Activated CD4-positive, alpha-beta T cell treated with anti-CD3 and anti-CD28 coated beads for 24 hours (primary cell): Measurements from ENCODE around the gene PTH2.
A peak's percentile ranks its signal among the peaks of the same experiment; 100 is the strongest.

ENCODE experiments used
- DNase-seq, 2 donors: peaks; one replicate each; pipeline ENCODE4 v3.0.0-alpha.2; 2020; ENCODE audit warnings: low read depth in 2 of 2

Gene PTH2

DNA sequence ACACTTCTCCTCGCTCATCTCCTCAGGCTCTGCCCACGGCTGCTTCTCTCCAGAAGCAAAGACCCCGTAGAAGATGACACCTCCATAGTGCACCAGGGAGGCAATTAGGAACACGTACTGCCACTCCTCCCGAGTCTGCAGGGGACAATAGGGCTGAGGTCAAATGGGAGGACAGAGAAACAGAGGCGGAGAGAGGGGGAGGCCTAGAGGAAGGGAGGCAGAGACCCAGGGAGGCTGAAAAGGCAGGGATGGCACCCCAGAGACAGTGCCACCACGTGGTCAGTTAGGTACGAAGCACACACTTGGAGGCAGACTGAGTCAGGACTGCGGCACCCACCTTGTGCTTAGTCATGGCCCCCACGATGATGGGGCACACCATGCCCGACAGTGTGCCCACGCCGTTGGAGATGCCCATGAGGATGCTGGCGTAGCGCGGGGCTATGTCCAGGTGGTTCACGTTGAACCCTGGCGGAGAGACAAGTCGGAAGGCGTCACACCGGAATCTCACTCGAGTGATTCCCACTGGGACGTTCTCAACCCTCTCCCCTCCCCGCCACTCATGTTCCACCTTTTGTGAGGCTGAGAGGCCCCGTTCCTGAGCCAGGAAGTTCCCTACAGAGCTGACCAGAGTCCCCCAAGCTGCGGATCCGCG lies 7.6 kb upstream of the PTH2 start:
- DNase-seq, result no peak

- DNase-seq, result no peak
These were observed 7.0 kb upstream of the PTH2 start for GRCh38 chr19:49430172-49430677.

DNA sequence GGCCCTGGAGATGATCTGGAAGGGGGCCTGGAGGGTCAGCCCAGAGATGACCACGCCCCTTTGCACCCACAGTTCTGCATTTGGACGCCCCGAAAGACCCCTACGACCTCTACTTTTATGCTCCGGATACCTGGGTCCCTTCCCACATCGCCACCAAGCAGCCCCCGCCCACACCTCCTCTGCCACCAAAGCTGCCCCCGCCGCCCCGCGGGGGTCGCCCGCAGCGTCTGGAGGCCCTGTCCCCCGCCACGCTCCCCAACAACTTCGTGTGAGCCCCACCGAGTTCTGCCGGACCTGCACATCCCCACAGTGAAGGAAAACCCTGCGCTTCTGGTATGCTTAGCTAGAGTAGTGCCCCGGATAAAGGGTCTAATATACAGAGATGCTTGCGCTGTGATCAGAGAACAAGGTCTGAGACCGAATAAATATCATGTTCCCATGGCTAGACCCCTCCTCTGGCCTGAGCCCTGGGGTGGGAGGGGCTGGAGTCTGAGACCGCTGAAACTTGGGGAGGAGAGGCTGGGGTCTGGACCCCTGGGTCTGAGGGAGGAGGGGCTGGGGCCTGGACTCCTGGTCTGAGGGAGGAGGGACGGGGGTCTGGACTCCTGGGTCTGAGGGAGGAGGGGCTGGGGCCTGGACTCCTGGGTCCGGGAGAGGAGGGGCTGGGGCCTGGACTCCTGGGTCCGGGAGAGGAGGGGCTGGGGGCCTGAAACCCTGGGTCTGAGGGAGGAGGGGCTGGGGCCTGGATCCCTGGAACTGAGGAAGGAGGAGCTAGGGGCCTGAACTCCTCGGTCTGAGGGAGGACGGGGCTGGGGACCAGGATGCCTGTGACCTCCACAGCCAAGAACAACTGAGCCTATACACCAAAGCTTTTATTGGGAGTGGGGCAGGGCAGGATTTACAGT lies 5.6 kb upstream of the PTH2 start:
- no peak for DNase-seq

DNA sequence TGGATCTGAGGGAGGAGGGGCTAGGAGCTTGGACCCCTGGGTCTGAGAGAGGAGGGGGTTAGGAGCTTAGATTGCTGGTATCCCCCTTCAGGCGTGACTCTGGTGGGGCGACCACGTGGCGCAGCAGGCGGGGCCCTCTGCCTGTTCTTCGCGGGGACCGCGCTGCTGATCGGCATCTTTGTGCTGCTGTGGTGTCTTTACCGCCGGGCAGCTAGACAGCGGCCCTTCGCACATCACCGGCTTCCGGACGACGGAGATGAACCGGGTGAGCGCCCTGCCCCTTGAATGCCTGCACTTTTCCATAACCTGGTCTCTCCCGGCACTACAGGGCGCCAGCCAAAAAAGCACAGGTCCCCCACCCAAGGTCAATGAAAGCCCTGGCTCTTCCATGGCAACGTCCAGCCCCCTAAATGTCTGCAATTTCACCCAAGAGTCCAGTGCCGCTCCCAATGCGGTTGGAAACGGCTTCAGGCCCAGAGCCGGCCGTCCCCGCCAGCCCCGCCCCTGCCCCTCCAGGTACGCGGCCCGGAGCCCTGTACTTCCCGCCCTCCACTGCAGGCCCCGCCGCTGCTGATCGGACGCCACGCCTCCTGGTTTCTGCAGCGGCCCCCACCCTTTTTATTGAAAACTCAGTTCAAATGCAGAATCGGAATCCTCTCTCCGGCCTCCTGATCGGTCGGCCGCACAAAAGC lies 4.8 kb upstream of the PTH2 start:
- DNase-seq, result no peak

GRCh38 chr19:49427339-49427738 lies 4.1 kb upstream of the PTH2 start:
- DNase-seq, result no peak

DNA sequence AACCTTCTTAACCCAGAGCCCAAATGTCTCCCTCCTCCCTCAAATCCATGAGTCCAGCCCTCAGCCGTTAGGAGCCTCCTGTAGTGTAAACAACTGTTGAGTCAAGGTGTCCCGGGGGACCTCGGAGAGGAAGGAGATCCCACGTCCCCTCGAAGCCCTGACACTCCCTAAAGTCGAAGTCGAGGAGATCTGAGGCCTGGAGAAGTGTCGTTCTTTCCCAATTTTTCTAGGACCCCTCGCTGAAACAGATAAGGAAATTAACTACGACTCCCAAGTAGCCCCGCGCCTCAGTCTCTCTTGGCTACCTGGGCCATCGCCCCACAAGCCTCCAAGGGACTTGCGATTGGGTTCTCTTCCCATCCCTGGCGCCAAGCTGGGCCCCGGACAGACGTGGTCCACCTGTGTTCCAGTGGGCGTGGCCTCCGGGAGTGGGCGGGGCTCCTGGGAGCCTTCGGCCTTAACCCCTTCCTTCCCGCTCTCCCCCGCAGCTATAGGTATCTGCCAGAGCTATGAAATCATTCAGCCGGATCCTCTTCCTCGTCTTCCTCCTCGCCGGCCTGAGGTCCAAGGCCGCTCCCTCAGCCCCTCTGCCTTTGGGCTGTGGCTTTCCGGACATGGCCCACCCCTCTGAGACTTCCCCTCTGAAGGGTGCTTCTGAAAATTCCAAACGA lies 2.8 kb upstream of the PTH2 start:
- DNase-seq, result peak in 1 of 2 donors; percentile 38

DNA sequence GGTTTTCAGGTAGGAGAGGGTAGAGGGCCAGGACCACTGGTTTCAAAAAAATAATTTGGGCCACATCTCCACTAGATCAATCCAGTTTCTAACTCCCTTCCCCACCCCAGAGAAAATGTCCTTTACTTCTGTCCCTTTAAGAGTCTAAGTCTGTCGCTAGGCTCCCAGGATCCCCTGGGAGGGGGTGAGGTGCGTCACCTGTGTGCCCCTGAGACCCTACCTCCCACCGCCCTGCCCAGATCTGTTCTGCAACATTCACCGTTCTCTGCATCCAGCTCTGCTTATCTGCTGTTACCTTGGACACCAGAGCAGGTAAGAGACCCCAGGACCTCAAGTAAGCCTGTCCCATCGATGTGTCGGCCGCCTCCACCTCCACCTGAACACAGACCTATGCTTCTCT lies 1.9 kb upstream of the PTH2 start, which contains the start of gene GFY:
GFY (plus strand) TSS at position 211 of the 400 bp plus-strand sequence. CDS start 1,043 bp downstream, outside the sequence.
- no peak for DNase-seq

GRCh38 chr19:49423985-49424303 lies 703 bp upstream of the PTH2 start:
- no peak for DNase-seq

DNA sequence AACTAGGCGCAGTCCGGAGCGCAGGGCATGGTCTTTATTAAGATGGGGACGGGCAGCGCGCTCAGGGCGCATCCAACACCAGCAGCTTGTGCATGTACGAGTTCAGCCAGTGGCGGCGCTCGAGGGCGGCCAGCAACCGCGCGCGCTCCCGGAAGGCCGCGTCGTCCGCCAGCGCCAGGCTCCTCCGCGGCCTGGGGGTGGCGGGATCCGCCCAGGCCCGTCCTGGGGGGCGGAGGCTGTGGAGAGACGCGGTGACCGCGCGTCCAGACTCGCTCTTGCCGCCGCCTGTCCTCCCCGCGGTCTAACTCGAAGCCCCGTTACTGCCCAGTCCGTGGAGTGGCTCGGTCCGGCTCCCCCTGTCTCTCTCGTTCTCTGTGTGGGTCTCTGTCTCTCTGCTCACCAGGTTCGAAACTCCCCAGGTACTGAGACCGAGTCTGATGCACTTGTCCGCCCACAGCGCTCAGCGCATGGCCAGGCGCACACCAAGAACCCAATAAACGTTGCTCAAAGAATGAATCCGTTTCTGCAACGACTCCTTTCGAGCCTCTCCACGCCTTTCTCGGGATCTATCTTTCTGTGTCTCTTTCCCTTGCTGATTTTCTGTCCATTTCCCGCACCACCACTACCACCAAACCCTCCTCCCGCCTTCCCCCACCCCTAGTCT lies 702 bp downstream of the PTH2 start:
- no peak for DNase-seq

- DNase-seq, result no peak
These were observed 1.4 kb downstream of the PTH2 start for GRCh38 chr19:49421878-49422202.

DNA sequence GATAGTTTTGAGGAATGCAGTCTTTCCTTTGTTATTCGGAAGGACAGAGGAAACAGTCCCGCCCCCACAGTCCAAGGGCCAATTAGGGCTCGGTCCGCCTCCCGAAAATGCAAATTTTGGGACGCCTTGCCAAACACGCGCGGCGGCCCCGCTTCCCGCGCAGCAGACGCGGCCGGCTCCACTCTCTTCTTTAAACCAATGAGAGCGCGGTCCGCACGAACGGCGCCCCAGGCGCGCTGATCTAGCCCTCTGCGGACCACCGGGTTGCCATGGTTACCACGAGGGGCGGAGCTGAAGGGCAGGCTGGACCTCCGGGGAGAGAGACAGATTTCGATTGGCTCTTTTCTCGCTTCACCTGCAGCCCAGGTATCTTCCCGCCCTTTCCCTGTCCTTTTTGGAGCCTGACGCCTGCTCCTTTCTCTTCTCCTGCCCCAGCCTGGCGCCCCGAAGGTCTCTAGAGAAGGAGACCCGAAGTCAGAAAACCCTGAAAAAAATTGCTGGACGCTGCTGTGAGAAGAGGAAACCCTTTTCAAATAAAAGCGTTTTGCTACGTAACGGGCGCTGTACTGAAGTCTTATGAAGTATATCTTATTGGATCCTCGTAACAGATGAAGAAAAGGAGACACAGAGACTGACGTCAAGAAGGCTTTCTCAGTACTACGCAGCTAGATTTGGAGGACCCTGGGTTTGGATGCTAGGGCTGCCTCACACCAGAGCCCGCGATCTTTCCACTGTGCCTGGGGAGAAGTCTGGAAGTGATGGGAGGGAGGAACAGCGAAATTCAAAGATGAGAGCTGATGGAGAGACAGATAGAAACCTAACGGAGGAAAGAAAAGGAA lies 2.0 kb downstream of the PTH2 start:
- peak in 1 of 2 donors; percentile 38 for DNase-seq

GRCh38 chr19:49420227-49420626 lies 3.0 kb downstream of the PTH2 start:
- no peak for DNase-seq

DNA sequence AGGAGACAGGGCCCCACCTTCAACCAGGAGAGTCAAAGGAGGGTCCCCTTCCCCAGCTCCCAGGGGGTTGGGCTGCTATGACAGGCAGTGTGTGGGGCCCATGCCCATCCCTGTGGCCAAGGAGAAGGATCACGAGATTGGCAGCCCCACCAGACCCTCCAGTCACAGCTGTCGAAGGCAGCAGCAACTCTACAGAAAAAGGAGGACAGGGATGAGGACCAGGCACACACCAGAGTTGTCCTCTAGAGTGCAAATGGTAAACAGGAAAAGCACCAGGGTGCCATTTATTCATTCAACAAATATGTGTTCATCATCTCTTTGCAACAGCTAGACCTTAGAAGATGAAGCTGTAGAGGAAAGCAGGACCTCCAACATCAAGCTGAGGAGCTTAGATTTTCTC lies 4.1 kb downstream of the PTH2 start:
- no peak for DNase-seq

DNA sequence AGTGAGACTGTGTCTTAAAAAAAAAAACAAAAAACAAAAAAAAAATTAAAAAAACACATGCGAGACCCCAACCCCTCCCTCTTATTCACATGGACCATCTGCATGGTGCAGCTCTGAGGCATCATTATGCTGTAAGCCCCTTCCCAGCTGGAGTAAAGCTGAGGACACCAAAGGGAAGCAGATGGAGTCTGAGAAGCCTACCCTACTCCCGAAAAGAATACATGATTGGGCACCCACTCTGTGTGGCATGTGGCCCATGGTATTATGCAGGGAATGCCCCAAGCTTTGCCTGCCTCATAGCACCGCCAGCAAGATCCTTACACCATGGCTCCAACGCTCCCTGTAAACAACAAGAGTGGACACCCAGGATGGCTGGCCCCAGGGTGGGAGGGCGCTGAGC lies 4.7 kb downstream of the PTH2 start:
- DNase-seq, result no peak

DNA sequence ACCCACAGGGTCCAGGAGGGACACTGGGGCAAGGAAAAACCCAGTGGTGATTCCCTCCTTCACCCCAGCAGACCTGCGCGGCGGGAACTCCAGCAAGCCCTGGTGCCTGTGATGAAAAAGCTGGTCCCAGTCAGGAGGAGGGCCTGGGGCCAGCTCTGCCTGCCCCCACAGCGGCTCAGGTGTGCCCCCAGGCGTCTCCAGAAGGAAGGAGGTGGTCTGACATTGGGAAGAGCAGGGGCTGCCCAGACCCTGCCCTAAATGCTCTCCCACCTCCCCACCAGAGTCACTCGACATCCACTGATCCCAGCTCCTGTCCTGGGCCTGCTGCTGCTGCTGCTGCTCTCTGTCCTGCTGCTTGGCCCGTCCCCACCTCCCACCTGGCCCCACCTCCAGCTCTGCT lies 6.2 kb downstream of the PTH2 start:
- no peak for DNase-seq

DNA sequence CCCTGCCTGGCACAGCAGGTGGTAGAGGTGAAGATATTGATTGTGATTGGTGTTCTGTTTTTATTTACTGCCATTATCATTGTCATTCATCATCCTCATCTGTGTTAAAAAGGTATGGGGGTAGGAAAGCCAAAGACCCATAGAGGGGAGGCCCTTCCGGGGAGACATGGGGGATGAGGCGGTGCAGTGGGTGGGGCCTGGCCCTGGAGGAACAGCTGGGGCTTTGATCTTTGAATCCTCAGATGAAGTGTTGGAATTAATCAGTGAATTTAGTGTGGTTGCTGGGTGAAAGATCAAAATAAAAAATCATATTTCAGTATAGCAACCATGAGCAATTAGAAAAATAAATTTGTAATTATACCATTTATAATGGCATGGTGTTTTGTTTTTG lies 7.4 kb downstream of the PTH2 start:
- no peak for DNase-seq

- no peak for DNase-seq
These were observed 8.0 kb downstream of the PTH2 start for GRCh38 chr19:49415102-49415809.

GRCh38 chr19:49414256-49414655 lies 9.0 kb downstream of the PTH2 start:
- DNase-seq, result no peak

GRCh38 chr19:49413348-49413747 lies 9.9 kb downstream of the PTH2 start:
- no peak for DNase-seq
